Endothelial cell of umbilical vein (primary cell): ENCODE measurements around the gene TUBGCP3. TPM values are rescaled to one million over a fixed set of nuclear protein-coding genes. Genes with fewer than 3 reads are reported as not detected.

ENCODE experiments used
- BruUV-seq: library from RNA; stranded (reverse); fragments of 400-500 nt; replicated peaks from 2 replicates; lab custom pipeline; 2021; lab: Mats Ljungman, UMichigan
- CTCF ChIA-PET: fragments of 300-600, 350-600 bp; sonication (Branson Sonifier 250); formaldehyde crosslinking; loops from one replicate; lab custom pipeline; 2021; ENCODE audit warnings: antibody characterized with exemption, inconsistent platforms; lab: Charles Lee
- POLR2A ChIA-PET: fragments of 300-600, 350-600 bp; sonication (Branson Sonifier 250); formaldehyde crosslinking; loops from one replicate; lab custom pipeline; 2021; ENCODE audit warnings: antibody characterized with exemption, inconsistent platforms; lab: Charles Lee
- DNase-seq: peaks from one replicate; pipeline ENCODE4 v3.0.0-alpha.2; 2011; ENCODE audit warnings: low read depth, low spot score
- FAIRE-seq: peaks from 2 replicates; lab custom pipeline; 2011; peaks lifted over from hg19 to GRCh38; lab: Jason Lieb, UNC
- H2AFZ ChIP-seq: 2 replicates; pipeline ENCODE4 v1.6.0; 2012; ENCODE audit warnings: low read depth, low read length, control low read depth, inconsistent platforms
- H3K27ac ChIP-seq: 2 replicates; pipeline ENCODE4 v1.5.1; 2011; ENCODE audit warnings: low read depth, mild to moderate bottlenecking, control low read depth, low read length, moderate library complexity; ENCODE audit not compliant: insufficient read depth
- H3K27me3 ChIP-seq, 2 experiments: 2 replicates each; pipeline versions ENCODE4 v1.6.0 to v1.6.1; 2011; ENCODE audit warnings: low read length in 2 of 2, mixed read lengths in 1 of 2; ENCODE audit not compliant: control insufficient read depth in 2 of 2, insufficient read depth in 2 of 2
- H3K36me3 ChIP-seq, 2 experiments: 2 replicates in 1 of 2; 3 replicates in 1 of 2; pipeline ENCODE4 v1.5.1; 2011; ENCODE audit warnings: low read length in 2 of 2, mild to moderate bottlenecking in 1 of 2, moderate library complexity in 1 of 2; ENCODE audit not compliant: control insufficient read depth in 2 of 2, insufficient read depth in 2 of 2; ENCODE audit errors: extremely low read depth in 1 of 2
- H3K4me1 ChIP-seq: 3 replicates; pipeline ENCODE4 v1.5.1; 2011; ENCODE audit warnings: mild to moderate bottlenecking, low read length; ENCODE audit not compliant: control insufficient read depth, insufficient read depth; ENCODE audit errors: extremely low read depth
- H3K4me2 ChIP-seq: 2 replicates; pipeline ENCODE4 v1.6.1; 2011; ENCODE audit warnings: low read length, control low read depth, mixed read lengths; ENCODE audit not compliant: insufficient read depth
- H3K4me3 ChIP-seq, 3 experiments: fragments of 200-600 bp in 1 of 3; sonication (generic), shearing (Covaris generic) in 1 of 3; replicated peaks in 1 of 3; 2 replicates each; pipeline ENCODE4 v1.5.1; 2011 to 2016; ENCODE audit warnings: control low read depth in 3 of 3, low read length in 3 of 3, mild to moderate bottlenecking in 2 of 3, inconsistent platforms in 1 of 3, low read depth in 1 of 3, moderate library complexity in 1 of 3; ENCODE audit not compliant: insufficient read depth in 1 of 3
- H3K79me2 ChIP-seq: 2 replicates; pipeline ENCODE4 v1.6.0; 2012; ENCODE audit warnings: low read length, inconsistent platforms; ENCODE audit not compliant: control insufficient read depth, insufficient read depth
- H3K9ac ChIP-seq: replicated peaks from 2 replicates; pipeline ENCODE3; 2011; ENCODE audit warnings: low read length, control low read depth; ENCODE audit not compliant: insufficient read depth; ENCODE audit errors: extremely low read depth
- H3K9me1 ChIP-seq: replicated peaks from 3 replicates; pipeline ENCODE4 v1.6.0; 2011; ENCODE audit warnings: mild to moderate bottlenecking, low read length; ENCODE audit not compliant: control insufficient read depth, insufficient read depth; ENCODE audit errors: extremely low read depth
- H3K9me3 ChIP-seq: replicated peaks from 2 replicates; pipeline ENCODE4 v1.5.1; 2012; ENCODE audit warnings: low read length, inconsistent platforms; ENCODE audit not compliant: control insufficient read depth, insufficient read depth
- H4K20me1 ChIP-seq: replicated peaks from 2 replicates; pipeline ENCODE3; 2011; ENCODE audit warnings: mild to moderate bottlenecking, low read length; ENCODE audit not compliant: control insufficient read depth, insufficient read depth; ENCODE audit errors: extremely low read depth
- CTCF ChIP-seq, 2 donors: IDR thresholded peaks; 1 replicate in 1 of 2; 2 replicates in 1 of 2; pipeline ENCODE4 v1.5.1; 2011; ENCODE audit warnings: low read length in 2 of 2, mild to moderate bottlenecking in 2 of 2, moderate library complexity in 2 of 2, control low read depth in 1 of 2, inconsistent platforms in 1 of 2, low read depth in 1 of 2; ENCODE audit not compliant: insufficient read depth in 1 of 2; ENCODE audit errors: extremely low read depth in 1 of 2
- EZH2 ChIP-seq: IDR thresholded peaks from 2 replicates; pipeline ENCODE4 v1.6.1; 2012; ENCODE audit warnings: borderline replicate concordance, low read depth, mild to moderate bottlenecking, moderate library complexity, low read length, inconsistent platforms; ENCODE audit not compliant: severe bottlenecking
- FOS ChIP-seq: IDR thresholded peaks from 2 replicates; pipeline ENCODE4 v1.6.1; 2011; ENCODE audit warnings: mild to moderate bottlenecking, low read length, moderate library complexity, borderline replicate concordance; ENCODE audit not compliant: insufficient read depth
- GATA2 ChIP-seq: IDR thresholded peaks from 2 replicates; pipeline ENCODE4 v1.7.0; 2011; ENCODE audit warnings: low read depth, mild to moderate bottlenecking, moderate library complexity, mixed read lengths, low read length; ENCODE audit not compliant: insufficient read length, insufficient read depth
- JUN ChIP-seq: IDR thresholded peaks from 2 replicates; pipeline ENCODE4 v1.6.1; 2011; ENCODE audit warnings: borderline replicate concordance, low read depth; ENCODE audit not compliant: insufficient read length, insufficient read depth
- MAX ChIP-seq: IDR thresholded peaks from 2 replicates; pipeline ENCODE4 v1.6.1; 2011; ENCODE audit not compliant: insufficient read depth, insufficient read length
- MYC ChIP-seq: IDR thresholded peaks from one replicate; pipeline ENCODE4 v1.6.1; 2011; ENCODE audit warnings: mild to moderate bottlenecking, low read depth, low read length
- POLR2A ChIP-seq: IDR thresholded peaks from 2 replicates; pipeline ENCODE4 v1.6.1; 2012; ENCODE audit warnings: low read depth, mild to moderate bottlenecking, control low read depth, low read length
- POLR2AphosphoS5 ChIP-seq: IDR thresholded peaks from 2 replicates; pipeline ENCODE4 v1.6.1; 2012; ENCODE audit warnings: low read depth, mild to moderate bottlenecking, control low read depth, low read length, moderate library complexity; ENCODE audit not compliant: insufficient read depth
- dilution Hi-C: fragments of 300-500 bp; cut with MboI; formaldehyde crosslinking; loops from one replicate; pipeline ENCODE4 v1.15.0; 2019; ENCODE audit warnings: low sequenced_read_pairs; ENCODE audit not compliant: extremely low pct_ligation_motif_present
- intact Hi-C: fragments of 100-400 bp; cut with micrococcal nuclease; formaldehyde crosslinking; loops from one replicate; pipeline ENCODE4 v1.10.0; 2022
- polyA plus RNA-seq, 4 experiments: library from polyadenylated mRNA; depleted of rRNA in 3 of 4; stranded (reverse) in 3 of 4; unstranded in 1 of 4; fragments of >200 nt; gene quantifications; 2 replicates each; pipeline versions ENCODE4 v1.2.1 to v1.2.3, GENCODE V29; 2011 to 2012; ENCODE audit warnings: missing spikeins in 1 of 4
- total RNA-seq: library from RNA; stranded (reverse); gene quantifications from 2 replicates; pipeline ENCODE4 v1.2.3, GENCODE V29; 2021

The TUBGCP3 gene
- total and polyA plus RNA-seq, 2 donors (not counting 3 experiments of a cell fraction or from before 2014, with no cell fraction given): 36.4 to 47.7 TPM

GRCh38 chr13:112626761-112627160 is 38.8 kb upstream of the TUBGCP3 start:
- POLR2A ChIA-PET: no interaction called here
- BruUV-seq: no TSS peak

More at GRCh38 chr13:112626761-112627160, 38.8 kb upstream of the TUBGCP3 start:
- no peak overlapping the region for H3K4me3 ChIP-seq
- FAIRE-seq: no peak
- H3K9me1 ChIP-seq: no peaks in the 10 kb centered on the region
- TF ChIP-seq POLR2A: no peak
- TF ChIP-seq GATA2: no peak
- TF ChIP-seq EZH2: no peak
- no peak for TF ChIP-seq POLR2AphosphoS5
- no peak for TF ChIP-seq JUN
- TF ChIP-seq MYC: no peak
- TF ChIP-seq FOS: no peak
- no peak for TF ChIP-seq MAX
- TF ChIP-seq CTCF (IDR thresholded peaks at IDR 0.05; ENCODE audit: extremely low read depth in 1 of 2, insufficient read depth in 1 of 2, low read depth in 1 of 2, low read length in 2 of 2): no peak
- CTCF ChIA-PET: interaction anchor here (0.7 kb wide), 1 partner anchor 207 kb away, joined by 3 read pairs; no protein-coding TSS in a partner anchor
- H3K27me3 ChIP-seq: peaks cover 0 to 2% of the 10 kb centered on the region in 2 experiments
- H3K79me2 ChIP-seq: no peaks in the 10 kb centered on the region
- H4K20me1 ChIP-seq: no peaks in the 10 kb centered on the region
- no peak overlapping the region for H2AFZ ChIP-seq
- H3K4me1 ChIP-seq: no peaks in the 10 kb centered on the region
- no peak for DNase-seq
- dilution Hi-C loops: no loop called here
- intact Hi-C loops: no loop called here
- H3K36me3 ChIP-seq: no peaks in the 10 kb centered on the region
- no peak overlapping the region for H3K4me2 ChIP-seq
- H3K9me3 ChIP-seq: no peaks in the 10 kb centered on the region
- H3K9ac ChIP-seq: no peak overlapping the region
- H3K27ac ChIP-seq: no peak overlapping the region
